IMR-90 (cell line): ENCODE data around the gene AP1M2.

Experiments
- BHLHE40 ChIP-seq: fragments of 150-350 bp; IDR thresholded peaks from 2 replicates; pipeline ENCODE4 v1.6.1; 2016; ENCODE audit warnings: mild to moderate bottlenecking, low read depth, low read length
- CEBPB ChIP-seq: IDR thresholded peaks from 2 replicates; pipeline ENCODE4 v1.6.1; 2012; ENCODE audit warnings: low read depth, low read length, improper control_type of control experiment
- FOS ChIP-seq: fragments of 150-350 bp; IDR thresholded peaks from 2 replicates; pipeline ENCODE4 v1.6.1; 2016; ENCODE audit warnings: low read depth, low read length
- MAFK ChIP-seq: IDR thresholded peaks from 2 replicates; pipeline ENCODE4 v1.6.1; 2012; ENCODE audit warnings: low read depth, low read length, improper control_type of control experiment
- MAZ ChIP-seq: IDR thresholded peaks from 2 replicates; pipeline ENCODE4 v1.6.1; 2012; ENCODE audit warnings: low read depth, mild to moderate bottlenecking, low read length, improper control_type of control experiment, moderate library complexity, borderline replicate concordance
- MXI1 ChIP-seq: IDR thresholded peaks from 2 replicates; pipeline ENCODE4 v1.6.1; 2012; ENCODE audit warnings: low read depth, mild to moderate bottlenecking, low read length, moderate library complexity, borderline replicate concordance
- NFE2L2 ChIP-seq: fragments of 150-350 bp; IDR thresholded peaks from 2 replicates; pipeline ENCODE4 v1.6.1; 2016; ENCODE audit warnings: low read depth, mild to moderate bottlenecking, low read length
- POLR2A ChIP-seq: IDR thresholded peaks from 2 replicates; pipeline ENCODE4 v1.6.1; 2012; ENCODE audit warnings: mild to moderate bottlenecking, low read depth, low read length
- RAD21 ChIP-seq: IDR thresholded peaks from 2 replicates; pipeline ENCODE4 v1.6.1; 2012; ENCODE audit warnings: low read length, improper control_type of control experiment
- SMC3 ChIP-seq: fragments of 150-350 bp; IDR thresholded peaks from 2 replicates; pipeline ENCODE4 v1.6.1; 2016; ENCODE audit warnings: low read depth, mild to moderate bottlenecking, antibody characterized with exemption, low read length, moderate library complexity
- TF ChIP-seq, protein P1 (sequence below): conservative IDR thresholded peaks from 2 replicates; pipeline ENCODE4 v1.5.1; 2012; ENCODE audit warnings: mild to moderate bottlenecking, low read depth, low read length, improper control_type of control experiment
- TF ChIP-seq, protein P2 (sequence below): fragments of 150-350 bp; IDR thresholded peaks from 2 replicates; pipeline ENCODE4 v1.6.1; 2016; ENCODE audit warnings: low read depth, mild to moderate bottlenecking, low read length, moderate library complexity, borderline replicate concordance

DNA sequence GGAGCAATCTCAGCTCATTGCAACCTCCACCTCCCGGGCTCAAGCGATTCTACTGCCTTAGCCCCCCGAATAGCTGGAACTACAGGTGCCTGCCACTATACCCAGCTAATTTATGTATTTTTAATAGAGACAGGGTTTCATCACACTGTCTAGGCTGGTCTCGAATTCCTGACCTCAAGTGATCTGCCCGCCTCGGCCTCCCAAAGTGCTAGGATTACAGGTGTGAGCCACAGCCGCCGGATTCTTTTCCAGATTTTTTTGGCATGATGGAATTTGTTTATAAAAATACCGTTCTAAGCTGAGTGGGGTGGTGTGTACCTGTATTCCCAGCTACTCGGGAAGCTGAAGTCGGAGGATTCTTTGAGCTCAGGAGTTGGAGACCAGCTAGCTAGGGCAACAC is 49.4 kb downstream of the AP1M2 start:
- no peak for TF ChIP-seq RAD21
- no peak for TF ChIP-seq SMC3
- TF ChIP-seq CEBPB = no peak
- no peak for TF ChIP-seq BHLHE40
- TF ChIP-seq, protein P1, sequence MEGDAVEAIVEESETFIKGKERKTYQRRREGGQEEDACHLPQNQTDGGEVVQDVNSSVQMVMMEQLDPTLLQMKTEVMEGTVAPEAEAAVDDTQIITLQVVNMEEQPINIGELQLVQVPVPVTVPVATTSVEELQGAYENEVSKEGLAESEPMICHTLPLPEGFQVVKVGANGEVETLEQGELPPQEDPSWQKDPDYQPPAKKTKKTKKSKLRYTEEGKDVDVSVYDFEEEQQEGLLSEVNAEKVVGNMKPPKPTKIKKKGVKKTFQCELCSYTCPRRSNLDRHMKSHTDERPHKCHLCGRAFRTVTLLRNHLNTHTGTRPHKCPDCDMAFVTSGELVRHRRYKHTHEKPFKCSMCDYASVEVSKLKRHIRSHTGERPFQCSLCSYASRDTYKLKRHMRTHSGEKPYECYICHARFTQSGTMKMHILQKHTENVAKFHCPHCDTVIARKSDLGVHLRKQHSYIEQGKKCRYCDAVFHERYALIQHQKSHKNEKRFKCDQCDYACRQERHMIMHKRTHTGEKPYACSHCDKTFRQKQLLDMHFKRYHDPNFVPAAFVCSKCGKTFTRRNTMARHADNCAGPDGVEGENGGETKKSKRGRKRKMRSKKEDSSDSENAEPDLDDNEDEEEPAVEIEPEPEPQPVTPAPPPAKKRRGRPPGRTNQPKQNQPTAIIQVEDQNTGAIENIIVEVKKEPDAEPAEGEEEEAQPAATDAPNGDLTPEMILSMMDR = no peak
- TF ChIP-seq POLR2A = no peak
- no peak for TF ChIP-seq MAZ
- no peak for TF ChIP-seq NFE2L2
- TF ChIP-seq FOS = no peak
- TF ChIP-seq MAFK = no peak
- TF ChIP-seq MXI1 = no peak
- TF ChIP-seq, protein P2, sequence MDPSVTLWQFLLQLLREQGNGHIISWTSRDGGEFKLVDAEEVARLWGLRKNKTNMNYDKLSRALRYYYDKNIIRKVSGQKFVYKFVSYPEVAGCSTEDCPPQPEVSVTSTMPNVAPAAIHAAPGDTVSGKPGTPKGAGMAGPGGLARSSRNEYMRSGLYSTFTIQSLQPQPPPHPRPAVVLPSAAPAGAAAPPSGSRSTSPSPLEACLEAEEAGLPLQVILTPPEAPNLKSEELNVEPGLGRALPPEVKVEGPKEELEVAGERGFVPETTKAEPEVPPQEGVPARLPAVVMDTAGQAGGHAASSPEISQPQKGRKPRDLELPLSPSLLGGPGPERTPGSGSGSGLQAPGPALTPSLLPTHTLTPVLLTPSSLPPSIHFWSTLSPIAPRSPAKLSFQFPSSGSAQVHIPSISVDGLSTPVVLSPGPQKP = no peak
